Fibroblast of villous mesenchyme (primary cell): ENCODE measurements around the gene BCO2. TPM values are rescaled to one million over a fixed set of nuclear protein-coding genes. Genes with fewer than 3 reads are reported as not detected.
A peak's percentile ranks its signal among the peaks of the same experiment; 100 is the strongest.

Source experiments
- DNase-seq: peaks from one replicate; pipeline ENCODE4 v3.0.0-alpha.2; 2010; ENCODE audit warnings: low read depth
- H3K4me3 ChIP-seq: 2 replicates; pipeline ENCODE4 v1.5.1; 2011; ENCODE audit warnings: low read depth, mild to moderate bottlenecking, low read length
- CTCF ChIP-seq: IDR thresholded peaks from 2 replicates; pipeline ENCODE4 v1.5.1; 2012; ENCODE audit warnings: low read depth, mild to moderate bottlenecking, low read length; ENCODE audit not compliant: insufficient read depth
- total RNA-seq: library from RNA; depleted of rRNA; stranded (reverse); fragments of >200 nt; gene quantifications from 2 replicates; pipeline ENCODE4 v1.2.3, GENCODE V29; 2012

BCO2 gene
- total RNA-seq, 1 donor, result 3.0 TPM

DNA sequence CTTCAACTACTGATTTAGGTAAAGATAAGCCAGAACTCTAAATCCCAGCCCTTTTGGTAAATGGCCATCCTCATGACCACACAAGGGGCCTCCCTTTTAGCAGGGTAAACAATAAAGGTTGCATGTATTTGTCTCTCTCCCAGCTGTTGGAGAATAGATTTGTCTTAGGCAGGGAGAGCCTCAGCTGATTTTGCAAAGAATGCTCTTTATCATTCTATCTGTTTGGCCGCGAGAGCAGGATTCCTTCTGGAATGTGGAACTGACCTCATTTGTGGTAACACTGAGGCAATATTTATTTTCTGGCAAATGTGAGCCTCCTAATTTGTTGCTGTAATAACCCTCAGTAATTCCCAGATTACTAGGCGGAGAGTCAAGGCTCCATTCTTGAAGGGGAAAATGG, 66.2 kb downstream of the BCO2 start:
- H3K4me3 ChIP-seq, result no peak overlapping the region
- peak; percentile 98 for DNase-seq
- no peak for TF ChIP-seq CTCF

- H3K4me3 ChIP-seq, result no peak overlapping the region
- no peak for DNase-seq
- no peak for TF ChIP-seq CTCF
These were observed 71.9 kb downstream of the BCO2 start for GRCh38 chr11:112247201-112247600.

GRCh38 chr11:112248201-112248600, 72.9 kb downstream of the BCO2 start:
- no peak for TF ChIP-seq CTCF
- no peak overlapping the region for H3K4me3 ChIP-seq
- DNase-seq, result no peak

DNA sequence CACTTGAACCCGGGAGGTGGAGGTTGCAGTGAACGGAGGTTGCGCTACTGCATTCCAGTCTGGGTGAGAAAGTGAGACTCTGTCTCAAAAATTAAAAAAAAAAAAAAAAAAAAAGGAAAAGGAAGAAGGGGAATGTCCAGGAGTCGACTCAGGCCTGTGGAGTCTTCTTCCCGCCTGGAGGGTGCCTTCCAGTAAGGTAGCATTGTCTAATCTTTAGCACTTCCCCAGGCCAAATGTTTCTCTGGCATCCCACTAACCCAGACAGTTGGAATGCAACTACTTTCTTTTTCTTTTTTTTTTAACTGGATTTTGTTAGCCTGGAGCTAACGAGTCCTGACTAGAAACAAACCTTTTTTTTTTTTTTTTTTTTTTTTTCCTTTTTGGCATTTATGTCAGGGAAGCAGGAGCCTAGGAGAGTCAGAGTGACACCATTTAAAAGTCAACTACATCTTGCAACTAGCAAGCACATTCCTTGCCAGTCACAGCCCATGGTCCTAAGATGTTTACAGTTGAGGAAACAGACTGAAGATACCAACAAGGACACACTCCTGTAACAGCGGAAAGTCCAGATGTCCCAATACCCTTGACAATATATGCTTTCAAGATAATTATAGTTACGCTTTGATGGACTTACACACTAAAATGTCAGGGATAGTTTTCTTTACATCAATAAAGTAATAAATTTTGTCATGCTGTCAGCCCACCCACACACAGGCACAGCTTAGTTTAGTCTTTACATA, 74.7 kb downstream of the BCO2 start:
- TF ChIP-seq CTCF, result no peak
- peak; percentile 26 for DNase-seq

DNA sequence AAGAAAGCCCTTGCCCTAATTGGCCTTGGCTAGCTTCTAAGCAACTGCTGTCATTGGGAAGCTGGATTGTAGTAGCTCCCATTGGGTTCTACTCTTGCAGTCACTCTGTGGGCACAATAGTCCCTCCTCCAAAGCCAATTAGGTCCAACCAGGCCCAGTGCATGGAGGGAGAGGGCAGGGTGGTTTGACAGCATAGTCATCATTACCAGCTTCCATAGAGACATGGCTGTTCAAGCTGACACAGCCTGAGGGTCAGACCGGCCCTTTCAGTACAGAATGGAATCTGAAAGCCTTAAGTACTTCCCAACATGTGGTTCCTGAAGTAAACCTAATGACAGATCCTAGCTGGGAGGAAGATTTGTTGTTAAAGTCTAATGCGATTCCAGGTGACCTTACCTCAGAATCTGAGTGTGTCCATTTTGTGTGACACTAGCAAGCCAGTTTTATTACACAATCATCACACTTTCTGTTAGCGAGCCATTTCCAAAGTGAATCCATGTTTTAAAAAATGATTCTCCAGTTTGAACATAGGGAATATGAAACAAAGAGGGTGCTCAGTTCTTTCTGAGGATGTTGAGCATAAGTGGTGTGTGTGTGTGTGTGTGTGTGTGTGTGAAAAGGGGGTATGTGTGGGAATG, 78.4 kb downstream of the BCO2 start:
- TF ChIP-seq CTCF, result no peak
- no peak overlapping the region for H3K4me3 ChIP-seq
- no peak for DNase-seq

More for the DNA sequence above, 74.7 kb downstream of the BCO2 start:
- H3K4me3 ChIP-seq, result no peak overlapping the region

- H3K4me3 ChIP-seq, result no peak overlapping the region
- no peak for TF ChIP-seq CTCF
- peak; percentile 62 for DNase-seq
These were observed 79.9 kb downstream of the BCO2 start for GRCh38 chr11:112255067-112255720.
